Measurements from ENCODE around the gene ZC3H14. TPM values are rescaled to one million over a fixed set of nuclear protein-coding genes. Genes with fewer than 3 reads are reported as not detected.

ZC3H14 gene
- total RNA-seq, 4 donors from 2014 or later: 52.8 to 71.4 (median 59.3) TPM

DNA sequence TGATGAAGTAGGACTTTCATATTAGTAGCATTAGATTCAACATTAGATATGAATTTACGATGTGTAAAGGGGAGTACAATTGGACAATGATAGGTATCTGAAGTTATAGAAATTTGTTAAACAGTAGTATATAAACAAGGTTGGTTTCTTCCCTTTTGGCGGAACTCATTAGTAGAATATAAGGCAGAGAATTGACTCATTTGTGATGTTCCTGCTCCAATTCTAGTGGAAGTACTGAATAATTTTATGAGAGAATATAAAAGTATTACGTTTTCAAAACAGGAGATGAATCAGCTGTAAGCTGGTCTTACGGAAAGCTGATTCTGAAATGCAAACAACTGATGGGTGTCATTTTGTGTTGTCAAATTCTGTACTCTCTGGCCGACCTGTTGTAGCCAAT lies 13.4 kb downstream of the ZC3H14 start:
- Histone ChIP-seq H3K4me1 (no peaks in the 10 kb centered on the region), H3K9me3 (no peaks in the 10 kb centered on the region), H3K36me3 (peaks cover 2 to 98% (median 28%) of the 10 kb centered on the region in 3 donors), H3K27ac (no peak overlapping the region), H3K27me3 (no peaks in the 10 kb centered on the region), H3K4me3 (no peak overlapping the region)
- DNase-seq (ENCODE audit: low spot score in 2 of 2): no peak
- WGBS, 2 donors: 93 to 94% methylated on average over 5 of the region's 5 CpGs
- TF ChIP-seq POLR2A (IDR thresholded peaks at IDR 0.05) (no peak), EP300 (IDR thresholded peaks at IDR 0.05) (no peak)
- TF ChIP-seq, protein P1, sequence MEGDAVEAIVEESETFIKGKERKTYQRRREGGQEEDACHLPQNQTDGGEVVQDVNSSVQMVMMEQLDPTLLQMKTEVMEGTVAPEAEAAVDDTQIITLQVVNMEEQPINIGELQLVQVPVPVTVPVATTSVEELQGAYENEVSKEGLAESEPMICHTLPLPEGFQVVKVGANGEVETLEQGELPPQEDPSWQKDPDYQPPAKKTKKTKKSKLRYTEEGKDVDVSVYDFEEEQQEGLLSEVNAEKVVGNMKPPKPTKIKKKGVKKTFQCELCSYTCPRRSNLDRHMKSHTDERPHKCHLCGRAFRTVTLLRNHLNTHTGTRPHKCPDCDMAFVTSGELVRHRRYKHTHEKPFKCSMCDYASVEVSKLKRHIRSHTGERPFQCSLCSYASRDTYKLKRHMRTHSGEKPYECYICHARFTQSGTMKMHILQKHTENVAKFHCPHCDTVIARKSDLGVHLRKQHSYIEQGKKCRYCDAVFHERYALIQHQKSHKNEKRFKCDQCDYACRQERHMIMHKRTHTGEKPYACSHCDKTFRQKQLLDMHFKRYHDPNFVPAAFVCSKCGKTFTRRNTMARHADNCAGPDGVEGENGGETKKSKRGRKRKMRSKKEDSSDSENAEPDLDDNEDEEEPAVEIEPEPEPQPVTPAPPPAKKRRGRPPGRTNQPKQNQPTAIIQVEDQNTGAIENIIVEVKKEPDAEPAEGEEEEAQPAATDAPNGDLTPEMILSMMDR (IDR thresholded peaks at IDR 0.05): no peak

DNA sequence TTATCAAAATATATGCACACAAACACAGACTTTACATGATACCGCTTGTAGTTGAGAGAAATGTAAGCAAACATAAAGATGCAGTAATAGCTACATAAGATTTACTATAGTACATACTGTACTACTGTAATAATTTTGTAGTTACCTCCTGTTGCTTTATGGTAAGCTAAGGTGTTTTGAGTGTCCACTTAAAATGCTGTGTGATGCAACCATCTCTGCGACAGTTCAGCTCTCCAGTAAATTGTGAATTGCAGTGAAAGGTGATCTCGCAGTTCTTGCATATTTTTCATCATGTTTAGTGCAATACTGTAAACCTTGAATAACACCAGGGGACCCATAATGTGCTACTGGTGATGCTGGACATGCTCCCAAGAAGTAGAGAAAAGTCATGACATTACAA lies 21.6 kb downstream of the ZC3H14 start:
- Histone ChIP-seq H3K4me3 (no peak overlapping the region), H3K36me3 (peaks cover 2 to 80% (median 12%) of the 10 kb centered on the region in 3 donors), H3K27ac (no peak overlapping the region), H3K9me3 (no peaks in the 10 kb centered on the region), H3K4me1 (no peaks in the 10 kb centered on the region), H3K27me3 (no peaks in the 10 kb centered on the region)
- 97% methylated on average over 3 of the region's 3 CpGs for WGBS, 2 donors
- DNase-seq (ENCODE audit: low spot score in 2 of 2): no peak
- TF ChIP-seq EP300 (IDR thresholded peaks at IDR 0.05): no peak
- TF ChIP-seq, protein P1 (IDR thresholded peaks at IDR 0.05): no peak
- TF ChIP-seq POLR2A (IDR thresholded peaks at IDR 0.05): no peak

DNA sequence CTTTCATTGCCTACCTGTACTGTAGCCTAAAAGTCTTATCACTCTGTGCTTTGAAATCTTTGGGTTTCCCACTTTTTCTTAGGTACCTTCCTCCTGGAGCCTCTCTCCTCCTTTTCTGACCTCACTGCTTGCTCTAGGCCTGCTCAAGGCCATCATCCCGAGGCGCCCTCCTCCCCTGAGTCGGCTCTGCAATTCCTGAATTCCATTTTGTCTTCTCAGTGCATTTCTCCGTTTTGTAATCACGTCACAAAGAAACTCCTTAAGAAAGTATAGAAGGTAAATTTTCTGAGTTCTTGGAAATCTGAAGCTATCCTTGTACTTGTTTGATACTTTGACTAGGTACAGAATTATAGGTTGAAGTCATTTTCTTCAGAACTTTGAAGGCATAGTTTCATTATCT lies 25.2 kb downstream of the ZC3H14 start:
- 87 to 91% methylated on average over 5 of the region's 5 CpGs for WGBS, 2 donors
- no peak for DNase-seq (ENCODE audit: low spot score in 2 of 2)
- Histone ChIP-seq H3K4me1 (no peaks in the 10 kb centered on the region), H3K27ac (no peak overlapping the region), H3K27me3 (no peaks in the 10 kb centered on the region), H3K4me3 (no peak overlapping the region), H3K9me3 (no peaks in the 10 kb centered on the region), H3K36me3 (peaks cover 0 to 81% (median 12%) of the 10 kb centered on the region in 3 donors)
- TF ChIP-seq, protein P1 (IDR thresholded peaks at IDR 0.05): no peak
- TF ChIP-seq EP300 (IDR thresholded peaks at IDR 0.05) (no peak), POLR2A (IDR thresholded peaks at IDR 0.05) (no peak)

DNA sequence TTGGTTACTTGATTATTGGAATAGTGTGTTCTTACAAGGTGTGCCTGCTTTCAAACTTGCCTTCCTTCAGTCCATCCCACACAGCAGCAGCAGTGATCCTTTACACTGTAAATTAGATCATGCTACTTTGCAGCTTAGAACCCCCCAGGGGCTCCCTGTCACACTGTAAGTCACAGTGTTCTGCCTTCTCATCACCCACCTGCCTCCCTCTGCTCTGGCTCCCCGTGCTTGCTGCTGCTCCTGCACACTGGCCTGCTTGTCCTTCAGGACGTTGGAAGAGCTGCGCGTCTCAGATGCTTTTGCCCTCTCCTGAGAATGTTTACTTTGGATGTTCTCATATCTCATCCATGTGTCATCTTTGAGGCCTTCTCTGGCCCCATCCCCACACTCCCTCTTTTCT lies 27.3 kb downstream of the ZC3H14 start:
- no peak overlapping the region for H3K4me3 ChIP-seq
- WGBS, 2 donors: 67 to 75% methylated on average over 4 of the region's 4 CpGs
- no peak overlapping the region for H3K27ac ChIP-seq
- TF ChIP-seq POLR2A (IDR thresholded peaks at IDR 0.05) (no peak), EP300 (IDR thresholded peaks at IDR 0.05) (no peak)
- TF ChIP-seq, protein P1 (IDR thresholded peaks at IDR 0.05): no peak
- DNase-seq (ENCODE audit: low spot score in 2 of 2): no peak
- H3K27me3 ChIP-seq: no peaks in the 10 kb centered on the region
- H3K9me3 ChIP-seq: no peaks in the 10 kb centered on the region
- no peaks in the 10 kb centered on the region for H3K4me1 ChIP-seq
- H3K36me3 ChIP-seq: peaks cover 2 to 83% (median 6%) of the 10 kb centered on the region in 3 donors

DNA sequence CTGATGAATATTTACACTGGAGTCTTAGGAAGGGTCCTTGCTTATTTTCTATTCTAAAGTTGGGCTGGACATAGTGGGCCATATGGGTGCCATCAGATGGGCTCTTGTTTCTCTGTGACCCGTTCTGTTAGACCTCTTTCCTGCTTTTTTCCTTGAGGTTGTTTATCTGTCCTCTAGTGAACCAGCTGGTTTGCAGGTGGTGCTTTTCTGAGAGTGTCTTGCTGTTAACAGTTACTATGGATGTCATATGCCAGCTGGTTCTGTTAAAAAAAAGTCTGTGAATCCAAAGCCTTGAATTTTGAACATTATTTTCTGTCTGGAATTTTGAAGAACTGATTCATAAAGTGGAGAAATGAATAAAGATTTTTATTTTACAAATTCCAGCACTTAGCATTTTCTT lies 29.2 kb downstream of the ZC3H14 start:
- Histone ChIP-seq H3K4me1 (no peaks in the 10 kb centered on the region), H3K4me3 (no peak overlapping the region), H3K36me3 (peaks cover 3 to 69% (median 4%) of the 10 kb centered on the region in 3 donors), H3K27ac (no peak overlapping the region), H3K27me3 (no peaks in the 10 kb centered on the region), H3K9me3 (no peaks in the 10 kb centered on the region)
- 31 to 71% methylated on average over 1 of the region's 1 CpG for WGBS, 2 donors
- TF ChIP-seq EP300 (IDR thresholded peaks at IDR 0.05) (no peak), POLR2A (IDR thresholded peaks at IDR 0.05) (no peak)
- TF ChIP-seq, protein P1 (IDR thresholded peaks at IDR 0.05): no peak
- no peak for DNase-seq (ENCODE audit: low spot score in 2 of 2)

Measured in tibial nerve (tissue), 4 donors.